ENCODE results near the gene VPS13D.

GRCh38 chr1:12469493-12469892, 239.7 kb downstream of the VPS13D start:
- no peak for TF ChIP-seq POLR2A (IDR thresholded peaks at IDR 0.05)
- TF ChIP-seq CTCF (IDR thresholded peaks at IDR 0.05), result no peak

Data from body of pancreas (tissue), 4 donors.